ENCODE data around the gene PER3. TPM values are rescaled to one million over a fixed set of nuclear protein-coding genes. Genes with fewer than 3 reads are reported as not detected.

Gene PER3
- total and polyA plus RNA-seq, 2 donors (not counting 1 experiment from before 2014, with no cell fraction given): 16.6 to 18.8 TPM

DNA sequence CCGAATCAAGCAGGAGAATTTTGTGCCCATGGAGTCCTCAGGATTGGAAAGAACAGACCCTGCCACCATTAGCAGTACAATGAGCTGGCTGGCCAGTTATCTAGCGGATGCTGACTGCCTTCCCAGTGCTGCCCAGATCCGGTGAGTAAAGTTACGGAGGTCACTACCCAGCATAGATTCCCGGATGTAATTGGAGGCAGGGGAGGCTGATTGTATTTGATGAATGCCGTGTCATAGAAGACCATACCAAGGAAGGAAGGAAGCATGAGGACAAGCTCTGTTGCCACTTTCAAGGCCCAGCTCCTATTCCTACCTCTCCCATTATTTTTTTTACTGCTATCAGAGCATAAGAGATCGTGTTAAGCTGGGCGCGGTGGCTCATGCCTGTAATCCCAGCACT, 39.2 kb upstream of the PER3 start:
- DNase-seq (ENCODE audit: low read depth in 2 of 2): no peak
- Histone ChIP-seq H3K36me3 (ENCODE audit: control insufficient read depth, insufficient read depth, low read length) (no peaks in the 10 kb centered on the region), H3K4me2 (ENCODE audit: extremely low read depth, insufficient read depth, low read length) (no peak overlapping the region), H3K4me1 (ENCODE audit: control insufficient read depth, extremely low read depth, insufficient read depth, low read length) (no peaks in the 10 kb centered on the region), H3K79me2 (ENCODE audit: control insufficient read depth, insufficient read depth, low read length) (no peaks in the 10 kb centered on the region), H2AFZ (ENCODE audit: low read length) (no peak overlapping the region), H3K9ac (ENCODE audit: insufficient read depth, low read length) (no peak overlapping the region), H4K20me1 (ENCODE audit: control insufficient read depth, extremely low read depth, insufficient read depth, low read length) (no peaks in the 10 kb centered on the region), H3K4me3 (replicated peaks in 1 of 4; ENCODE audit: control extremely low read depth in 1 of 4, insufficient read depth in 1 of 4, low read depth in 3 of 4, low read length in 4 of 4) (no peak overlapping the region), H3K27me3 (ENCODE audit: control insufficient read depth, insufficient read depth, low read length) (no peaks in the 10 kb centered on the region), H3K27ac (ENCODE audit: insufficient read depth, low read length) (no peak overlapping the region), H3K9me3 (ENCODE audit: control insufficient read depth, insufficient read depth, low read depth, low read length) (no peaks in the 10 kb centered on the region)
- no peak for TF ChIP-seq EZH2 (IDR thresholded peaks at IDR 0.05; ENCODE audit: low read length, missing control alignments)
- no peak for TF ChIP-seq CTCF (conservative IDR thresholded peaks at IDR 0.05 in 1 of 2, IDR thresholded peaks at IDR 0.05 in 1 of 2; ENCODE audit: low read depth in 1 of 2, low read length in 2 of 2)

DNA sequence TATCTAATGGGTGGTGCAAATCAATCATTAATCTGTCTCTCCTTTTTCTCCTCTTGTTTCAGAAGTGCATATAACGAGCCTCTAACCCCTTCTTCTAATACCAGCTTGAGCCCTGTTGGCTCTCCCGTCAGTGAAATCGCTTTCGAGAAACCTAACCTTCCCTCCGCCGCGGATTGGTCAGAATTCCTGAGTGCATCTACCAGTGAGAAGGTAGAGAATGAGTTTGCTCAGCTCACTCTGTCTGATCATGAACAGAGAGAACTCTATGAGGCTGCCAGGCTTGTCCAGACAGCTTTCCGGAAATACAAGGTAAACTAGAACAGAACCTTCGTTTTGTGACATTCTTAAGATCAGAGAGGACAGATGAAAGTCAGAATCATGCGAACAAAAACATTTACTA, 38.3 kb upstream of the PER3 start:
- Histone ChIP-seq H3K9ac (ENCODE audit: insufficient read depth, low read length) (no peak overlapping the region), H3K27me3 (ENCODE audit: control insufficient read depth, insufficient read depth, low read length) (no peaks in the 10 kb centered on the region), H4K20me1 (ENCODE audit: control insufficient read depth, extremely low read depth, insufficient read depth, low read length) (no peaks in the 10 kb centered on the region), H3K36me3 (ENCODE audit: control insufficient read depth, insufficient read depth, low read length) (no peaks in the 10 kb centered on the region), H3K4me3 (replicated peaks in 1 of 4; ENCODE audit: control extremely low read depth in 1 of 4, insufficient read depth in 1 of 4, low read depth in 3 of 4, low read length in 4 of 4) (no peak overlapping the region), H3K4me2 (ENCODE audit: extremely low read depth, insufficient read depth, low read length) (no peak overlapping the region), H2AFZ (ENCODE audit: low read length) (no peak overlapping the region), H3K4me1 (ENCODE audit: control insufficient read depth, extremely low read depth, insufficient read depth, low read length) (no peaks in the 10 kb centered on the region), H3K9me3 (ENCODE audit: control insufficient read depth, insufficient read depth, low read depth, low read length) (no peaks in the 10 kb centered on the region), H3K27ac (ENCODE audit: insufficient read depth, low read length) (no peak overlapping the region), H3K79me2 (ENCODE audit: control insufficient read depth, insufficient read depth, low read length) (no peaks in the 10 kb centered on the region)
- no peak for DNase-seq (ENCODE audit: low read depth in 2 of 2)
- TF ChIP-seq EZH2 (IDR thresholded peaks at IDR 0.05; ENCODE audit: low read length, missing control alignments) (no peak), CTCF (conservative IDR thresholded peaks at IDR 0.05 in 1 of 2, IDR thresholded peaks at IDR 0.05 in 1 of 2; ENCODE audit: low read depth in 1 of 2, low read length in 2 of 2) (no peak)

DNA sequence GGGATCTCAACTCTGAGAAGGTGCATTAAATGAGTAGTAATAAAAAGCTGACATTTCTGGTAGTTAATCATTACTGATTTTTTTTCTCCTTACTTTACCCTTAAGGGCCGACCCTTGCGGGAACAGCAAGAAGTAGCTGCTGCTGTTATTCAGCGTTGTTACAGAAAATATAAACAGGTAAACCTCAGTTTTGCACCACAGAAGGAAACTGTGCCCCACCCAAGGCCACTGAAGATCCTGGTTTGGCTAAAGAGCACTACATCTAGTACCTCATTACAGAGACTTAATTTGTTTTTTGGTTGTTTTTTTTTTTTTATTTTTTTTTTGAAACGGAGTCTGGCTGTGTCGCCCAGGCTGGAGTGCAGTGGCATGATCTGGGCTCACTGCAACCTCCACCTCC, 36.5 kb upstream of the PER3 start:
- Histone ChIP-seq H3K4me1 (ENCODE audit: control insufficient read depth, extremely low read depth, insufficient read depth, low read length) (no peaks in the 10 kb centered on the region), H3K9me3 (ENCODE audit: control insufficient read depth, insufficient read depth, low read depth, low read length) (no peaks in the 10 kb centered on the region), H2AFZ (ENCODE audit: low read length) (no peak overlapping the region), H3K36me3 (ENCODE audit: control insufficient read depth, insufficient read depth, low read length) (no peaks in the 10 kb centered on the region), H3K27me3 (ENCODE audit: control insufficient read depth, insufficient read depth, low read length) (no peaks in the 10 kb centered on the region), H3K79me2 (ENCODE audit: control insufficient read depth, insufficient read depth, low read length) (no peaks in the 10 kb centered on the region), H4K20me1 (ENCODE audit: control insufficient read depth, extremely low read depth, insufficient read depth, low read length) (no peaks in the 10 kb centered on the region), H3K4me3 (replicated peaks in 1 of 4; ENCODE audit: control extremely low read depth in 1 of 4, insufficient read depth in 1 of 4, low read depth in 3 of 4, low read length in 4 of 4) (no peak overlapping the region), H3K4me2 (ENCODE audit: extremely low read depth, insufficient read depth, low read length) (no peak overlapping the region), H3K9ac (ENCODE audit: insufficient read depth, low read length) (no peak overlapping the region), H3K27ac (ENCODE audit: insufficient read depth, low read length) (no peak overlapping the region)
- DNase-seq (ENCODE audit: low read depth in 2 of 2): no peak
- no peak for TF ChIP-seq CTCF (conservative IDR thresholded peaks at IDR 0.05 in 1 of 2, IDR thresholded peaks at IDR 0.05 in 1 of 2; ENCODE audit: low read depth in 1 of 2, low read length in 2 of 2)
- TF ChIP-seq EZH2 (IDR thresholded peaks at IDR 0.05; ENCODE audit: low read length, missing control alignments): no peak

All from fibroblast of lung (primary cell).